Liver (tissue), 3 donors: ENCODE measurements around the gene RASAL2.

ENCODE experiments used
- CTCF ChIP-seq: fragments of 150-350 bp; IDR thresholded peaks from 2 replicates; pipeline ENCODE4 v1.5.1; 2017; ENCODE audit warnings: improper control_type of control experiment, low read depth, low read length; ENCODE audit not compliant: missing input control
- JUND ChIP-seq, 2 donors: IDR thresholded peaks; 2 replicates each; pipeline ENCODE4 v1.6.1; 2016; ENCODE audit warnings: antibody characterized with exemption in 2 of 2
- MAX ChIP-seq: IDR thresholded peaks from 2 replicates; pipeline ENCODE4 v1.6.1; 2016; ENCODE audit warnings: antibody characterized with exemption
- RAD21 ChIP-seq, 2 donors: IDR thresholded peaks; 2 replicates each; pipeline ENCODE4 v1.6.1; 2016; ENCODE audit warnings: antibody characterized with exemption in 2 of 2, mild to moderate bottlenecking in 2 of 2
- REST ChIP-seq: IDR thresholded peaks from 2 replicates; pipeline ENCODE4 v1.6.1; 2016; ENCODE audit warnings: antibody characterized with exemption, mild to moderate bottlenecking
- TAF1 ChIP-seq: conservative IDR thresholded peaks from 2 replicates; pipeline ENCODE4 v1.6.1; 2016; ENCODE audit warnings: antibody characterized with exemption, mild to moderate bottlenecking
- YY1 ChIP-seq: IDR thresholded peaks from 2 replicates; pipeline ENCODE4 v1.6.1; 2016; ENCODE audit warnings: antibody characterized with exemption, mild to moderate bottlenecking
- donor health status: healthy.
- donor health status: healthy.

- TF ChIP-seq CTCF = no peak
- TF ChIP-seq RAD21 (IDR thresholded peaks at IDR 0.05) = no peak
- no peak for TF ChIP-seq JUND (IDR thresholded peaks at IDR 0.05)
- no peak for TF ChIP-seq YY1
- no peak for TF ChIP-seq TAF1
- TF ChIP-seq MAX = no peak
- no peak for TF ChIP-seq REST
These were observed 45.5 kb upstream of the RASAL2 start for GRCh38 chr1:178048426-178048825.
